HFF-Myc (cell line): ENCODE measurements around the gene PSMB8.
A peak's percentile ranks its signal among the peaks of the same experiment; 100 is the strongest.

Experiments used
- DNase-seq: peaks from one replicate; pipeline ENCODE4 v3.0.0-alpha.2; 2011; ENCODE audit warnings: low read depth; ENCODE audit errors: extremely low read depth
- H3K4me3 ChIP-seq: replicated peaks from 2 replicates; pipeline ENCODE4 v1.5.1; 2011; ENCODE audit warnings: low read depth, mild to moderate bottlenecking, control low read depth, low read length
- CTCF ChIP-seq: IDR thresholded peaks from 2 replicates; pipeline ENCODE4 v1.5.1; 2012; ENCODE audit warnings: mild to moderate bottlenecking, low read depth, low read length, control low read depth; ENCODE audit errors: missing control alignments

Gene PSMB8

GRCh38 chr6:32838114-32838958, 5.5 kb downstream of the PSMB8 start, which contains the start of gene TAP2:
TAP2 (minus strand) TSS chr6:32838739; CDS start chr6:32838233, 506 bp downstream.
- peak; percentile 88 for TF ChIP-seq CTCF
- H3K4me3 ChIP-seq, result peak within 1 kb of the TSS; percentile 73
- DNase-seq, result peak; percentile 72

- TF ChIP-seq CTCF, result no peak
- H3K4me3 ChIP-seq, result peak overlapping the region; percentile 73
- DNase-seq, result no peak
These were observed 6.2 kb downstream of the PSMB8 start for GRCh38 chr6:32837651-32838113.

- no peak for TF ChIP-seq CTCF
- no peak for DNase-seq
- peak overlapping the region; percentile 73 for H3K4me3 ChIP-seq
These were observed 7.0 kb downstream of the PSMB8 start for GRCh38 chr6:32836873-32837272.

- no peak overlapping the region for H3K4me3 ChIP-seq
- TF ChIP-seq CTCF, result no peak
- DNase-seq, result no peak
These were observed 8.5 kb downstream of the PSMB8 start for GRCh38 chr6:32835167-32835893.

GRCh38 chr6:32833664-32834063, 10.2 kb downstream of the PSMB8 start:
- no peak overlapping the region for H3K4me3 ChIP-seq
- TF ChIP-seq CTCF, result no peak
- DNase-seq, result no peak

- H3K4me3 ChIP-seq, result no peak overlapping the region
- no peak for DNase-seq
- no peak for TF ChIP-seq CTCF
These were observed 11.3 kb downstream of the PSMB8 start for GRCh38 chr6:32832535-32832934.
